ENCODE results near the gene USP47. TPM values are rescaled to one million over a fixed set of nuclear protein-coding genes. Genes with fewer than 3 reads are reported as not detected.

USP47 gene
- polyA plus RNA-seq, 10 donors, result 55.8 to 83.6 (median 68.4) TPM

GRCh38 chr11:11860103-11860979, 18.6 kb downstream of the USP47 start:
- DNase-seq, result no peak

DNA sequence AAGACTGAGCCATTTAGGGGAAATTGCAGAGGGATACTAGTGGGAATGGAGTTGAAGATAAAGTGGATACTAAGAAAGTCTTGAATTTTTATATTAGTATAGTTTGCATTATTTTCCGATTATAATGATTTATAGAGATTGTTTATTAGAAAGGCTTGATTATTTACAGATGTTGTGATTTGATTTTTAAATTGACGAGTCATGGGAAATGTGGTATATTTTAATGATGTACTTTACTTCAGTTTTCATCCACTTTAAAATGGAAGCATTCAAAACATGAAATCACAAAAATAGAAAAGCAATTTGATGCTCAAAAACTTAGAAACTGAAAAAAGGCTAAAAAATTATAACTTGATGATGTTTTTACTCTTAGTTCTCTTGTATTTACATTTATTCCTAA, 21.2 kb downstream of the USP47 start:
- no peak for DNase-seq

DNA sequence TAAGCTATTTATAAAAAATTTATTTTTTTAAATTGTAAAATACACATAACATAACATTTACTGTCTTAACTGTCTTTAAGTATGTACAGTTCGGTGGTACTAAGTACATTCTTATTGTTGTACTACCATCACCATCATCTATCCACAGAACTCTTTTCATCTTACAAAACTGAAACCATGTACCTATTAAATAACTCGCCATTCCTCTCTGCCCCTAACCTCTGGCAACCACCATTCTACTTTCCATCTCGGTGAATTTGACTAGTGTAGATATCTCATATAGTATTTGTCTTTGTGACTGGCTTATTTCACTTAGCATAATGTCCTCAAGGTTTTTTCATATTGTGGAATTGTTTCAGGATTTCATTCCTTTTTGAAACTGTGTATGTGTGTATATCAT, 22.6 kb downstream of the USP47 start:
- no peak for DNase-seq

DNA sequence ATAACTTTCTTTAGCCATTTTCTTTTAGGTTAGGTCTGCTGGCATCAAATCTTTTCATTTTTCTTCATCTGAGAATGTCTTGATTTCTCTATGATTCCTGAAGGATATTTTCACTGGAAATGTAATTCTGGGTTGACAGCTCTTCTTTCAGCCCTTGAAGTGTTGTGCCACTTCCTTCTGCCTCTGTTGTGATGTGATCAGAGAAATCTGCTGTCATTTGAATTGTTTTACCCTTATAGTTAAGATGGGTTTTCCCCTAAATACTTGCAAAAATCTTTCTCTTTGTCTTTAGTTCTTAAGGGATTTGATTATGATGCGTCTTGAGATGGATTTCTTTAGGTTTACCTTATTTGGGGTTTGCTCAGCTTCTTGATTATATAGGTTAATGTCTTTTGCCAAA, 23.0 kb downstream of the USP47 start:
- DNase-seq, result no peak

DNA sequence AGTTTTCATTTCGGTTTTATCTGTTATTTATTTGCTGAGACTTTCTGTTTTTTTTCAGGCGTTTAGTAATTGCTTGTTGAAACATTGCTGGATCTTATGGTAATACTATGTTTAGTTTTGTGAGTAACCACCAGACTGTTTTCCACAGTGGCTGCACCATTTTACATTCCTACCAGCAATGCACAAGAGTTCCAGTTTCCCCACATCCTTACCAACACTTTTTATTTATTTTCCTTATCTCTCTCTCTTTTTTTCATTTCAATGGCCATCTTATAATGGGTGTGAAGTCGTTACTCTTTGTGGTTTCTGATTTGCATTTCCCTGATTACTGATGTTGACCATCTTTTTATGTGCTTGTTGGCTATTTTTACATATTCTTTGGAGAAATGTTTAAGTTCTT, 23.7 kb downstream of the USP47 start:
- DNase-seq, result no peak

DNA sequence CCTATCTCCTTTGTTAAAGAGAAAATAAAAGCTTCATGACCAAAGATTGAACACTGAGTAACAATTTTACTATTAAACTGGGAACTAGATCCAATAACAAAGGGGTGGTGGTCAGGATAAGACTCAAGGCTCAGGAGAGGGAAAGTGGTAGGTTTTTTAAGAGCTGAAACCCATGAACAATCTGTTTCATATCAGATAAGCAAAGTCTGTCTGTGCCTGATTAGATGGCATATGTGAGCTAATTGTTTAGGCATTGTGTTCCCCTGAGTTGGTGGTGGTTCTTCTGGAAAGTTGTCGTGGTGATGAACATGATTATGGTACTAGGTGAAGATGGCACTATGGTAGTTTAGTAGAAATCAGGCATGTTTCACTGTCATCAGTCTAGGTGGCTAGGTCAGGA, 24.4 kb downstream of the USP47 start:
- no peak for DNase-seq

DNA sequence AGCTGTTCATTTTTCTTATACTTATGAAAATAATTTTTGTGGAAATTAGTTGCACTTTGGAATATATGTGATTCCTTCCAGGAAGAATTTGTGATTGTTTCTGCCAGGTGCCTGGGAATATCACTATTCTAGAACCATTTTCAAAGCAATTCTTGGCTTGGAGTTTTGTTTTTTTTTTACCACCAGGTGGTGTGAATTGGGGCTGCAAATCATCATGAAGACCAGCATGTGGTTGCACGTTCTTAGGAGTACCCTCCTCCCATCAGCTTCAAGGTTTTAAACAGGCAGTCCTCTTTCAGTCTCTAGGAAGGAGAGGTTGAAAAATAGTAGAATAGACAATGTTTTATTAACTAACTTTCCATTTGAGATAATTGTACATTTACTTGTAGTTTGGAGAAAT, 25.9 kb downstream of the USP47 start:
- no peak for DNase-seq

GRCh38 chr11:11871991-11872401, 30.2 kb downstream of the USP47 start:
- peak in 1 of 3 donors; percentile 12 for DNase-seq

GRCh38 chr11:11876458-11876857, 34.7 kb downstream of the USP47 start:
- no peak for DNase-seq

- DNase-seq, result no peak
These were observed 38.4 kb downstream of the USP47 start for GRCh38 chr11:11880179-11880578.

DNA sequence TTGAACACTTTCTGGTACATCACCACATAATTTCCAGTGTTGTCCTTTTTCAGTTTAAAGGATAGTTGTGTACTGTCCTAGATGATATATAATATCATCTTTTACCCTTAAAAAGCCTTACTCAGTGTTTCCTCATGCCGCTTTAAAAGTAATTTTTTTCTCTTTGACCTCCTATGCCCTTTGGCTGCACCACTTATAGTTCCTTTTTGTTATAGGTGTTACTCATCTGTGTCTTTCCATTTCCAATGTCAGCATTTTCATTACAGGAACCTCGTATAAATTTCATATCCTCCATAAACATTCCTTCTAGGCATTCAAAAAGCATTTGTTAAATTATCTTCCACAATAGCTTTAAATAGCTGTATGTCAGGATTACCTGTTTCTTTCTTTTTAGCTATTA, 40.8 kb downstream of the USP47 start:
- no peak for DNase-seq

DNA sequence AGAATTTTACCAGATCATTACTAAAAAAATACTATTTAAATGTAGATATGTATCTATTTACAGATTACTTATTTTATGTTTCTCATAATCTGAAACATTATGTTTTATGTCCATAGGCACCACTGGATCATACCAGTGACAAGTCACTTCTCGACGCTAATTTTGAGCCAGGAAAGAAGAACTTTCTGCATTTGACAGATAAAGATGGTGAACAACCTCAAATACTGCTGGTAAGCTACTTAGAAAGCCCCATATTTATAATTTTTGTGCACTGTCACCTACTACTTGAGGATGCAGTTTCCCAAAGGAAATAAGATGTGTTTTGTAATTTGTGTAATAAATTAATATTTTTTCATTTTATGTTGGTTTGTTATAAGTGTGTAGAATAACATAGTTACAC, 42.6 kb downstream of the USP47 start:
- DNase-seq, result no peak

GRCh38 chr11:11884774-11885481, 43.2 kb downstream of the USP47 start:
- DNase-seq, result no peak

DNA sequence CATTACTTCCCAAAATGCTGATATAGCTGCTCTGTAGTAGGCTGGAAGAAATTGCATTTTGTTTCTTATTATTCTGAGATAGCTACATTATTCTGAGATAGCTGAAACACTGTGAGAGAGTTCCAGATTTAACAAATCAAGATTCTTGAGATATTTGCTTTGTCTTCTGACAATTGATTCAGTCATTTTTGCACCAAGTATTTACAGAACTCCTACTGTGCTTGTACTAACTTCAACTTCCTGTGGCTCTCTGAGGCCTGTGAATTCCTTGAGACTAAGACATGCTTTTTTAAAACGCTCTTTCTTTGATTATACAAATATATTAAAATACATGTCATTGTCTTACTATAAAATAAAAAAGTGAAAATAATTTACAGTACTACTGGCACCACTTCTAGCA, 52.7 kb downstream of the USP47 start:
- no peak for DNase-seq

DNA sequence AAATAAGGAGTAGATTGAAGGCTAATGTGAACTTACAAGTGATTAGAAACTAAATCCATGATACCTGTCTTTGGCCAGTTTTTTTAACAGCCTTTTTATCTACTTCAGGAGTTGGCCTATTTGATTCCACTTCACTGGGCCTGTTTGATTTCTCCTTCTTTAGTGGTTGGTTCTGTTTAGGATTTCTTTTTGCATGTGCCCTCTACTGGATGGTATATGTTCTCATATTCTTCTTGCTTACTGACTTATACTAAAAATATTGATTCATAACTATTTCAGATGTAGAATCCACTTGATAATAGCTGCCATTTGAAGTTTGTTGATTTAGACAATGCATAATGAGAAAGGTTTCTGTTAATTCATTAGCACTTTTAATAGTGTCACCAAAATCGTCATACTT, 53.9 kb downstream of the USP47 start:
- DNase-seq, result no peak

DNA sequence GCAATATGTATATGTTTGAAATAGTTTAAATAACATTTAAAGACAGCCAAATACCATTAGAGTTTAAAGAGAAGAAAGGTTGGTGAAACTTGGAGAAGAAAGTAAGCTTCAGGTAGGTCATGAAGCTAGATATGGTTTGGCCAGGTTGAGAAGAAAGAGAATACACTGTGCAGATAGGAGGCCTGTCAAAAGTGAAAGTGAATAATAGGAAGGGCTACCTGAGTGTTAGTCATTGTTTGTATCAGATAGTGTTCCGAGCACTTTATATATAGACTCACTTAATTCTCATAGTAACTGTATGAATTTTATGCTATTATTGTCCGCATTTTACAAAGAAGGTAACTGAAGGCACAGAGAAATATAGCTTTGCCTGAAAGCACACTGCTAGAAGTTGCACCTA, 56.9 kb downstream of the USP47 start:
- DNase-seq, result no peak

DNA sequence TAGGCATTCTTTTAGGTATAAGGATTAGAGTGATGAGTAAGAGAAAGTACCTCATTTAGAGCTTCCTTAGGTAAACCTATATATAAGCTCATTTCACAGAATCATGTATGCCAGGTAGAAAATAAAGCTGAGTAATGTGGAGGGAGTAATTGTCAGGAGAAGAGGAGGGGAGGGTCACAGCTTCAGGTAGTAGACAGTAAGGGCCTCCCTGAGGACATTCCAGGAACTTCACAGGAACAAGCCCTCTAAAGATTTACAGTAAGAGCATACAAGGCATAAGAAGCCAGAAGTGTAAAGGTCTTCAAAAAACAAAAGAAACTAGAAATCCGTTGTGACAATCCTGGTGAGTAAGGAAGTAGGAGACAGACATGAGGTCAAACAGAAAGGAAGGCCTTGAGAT, 57.6 kb downstream of the USP47 start:
- DNase-seq, result no peak

DNA sequence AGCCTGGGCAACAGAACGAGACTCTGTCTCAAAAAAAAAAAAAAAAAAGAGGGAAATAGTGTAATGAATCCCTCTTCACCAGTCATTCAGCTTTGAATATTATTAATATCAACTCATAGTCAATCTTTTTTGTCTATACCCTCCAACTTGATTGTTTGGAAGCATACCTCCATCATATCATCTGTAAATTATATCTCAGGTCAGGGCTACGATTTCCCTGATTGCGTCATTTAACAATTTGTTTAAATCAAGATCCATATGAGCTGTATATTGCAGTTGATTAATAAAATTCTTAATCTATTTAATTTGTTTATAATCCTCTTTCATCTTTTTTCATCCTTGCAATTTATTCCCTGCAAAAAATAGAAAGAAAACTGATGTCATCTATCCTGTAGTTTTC, 60.2 kb downstream of the USP47 start:
- DNase-seq, result no peak

DNA sequence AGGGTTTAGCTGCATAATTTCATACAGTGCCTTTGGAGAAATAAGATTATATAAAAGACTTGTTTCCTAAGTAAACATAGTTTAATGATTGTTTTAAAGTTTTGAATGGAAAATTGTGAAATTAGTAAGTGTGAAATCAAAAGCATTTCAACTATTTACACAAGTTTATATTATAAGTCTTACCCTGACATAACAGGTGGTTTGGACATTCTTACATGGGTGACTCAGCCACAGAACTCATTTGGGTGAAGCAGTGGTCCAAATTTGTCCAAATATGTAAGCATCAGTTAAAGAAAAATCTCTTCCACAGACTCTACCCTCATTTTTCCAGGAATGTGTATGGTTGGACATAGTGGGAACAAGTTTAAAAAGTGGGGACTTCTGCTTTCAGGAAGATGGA, 68.0 kb downstream of the USP47 start:
- DNase-seq, result peak in 1 of 3 donors; percentile 29

- no peak for DNase-seq
These were observed 68.8 kb downstream of the USP47 start for GRCh38 chr11:11910541-11910940.

DNA sequence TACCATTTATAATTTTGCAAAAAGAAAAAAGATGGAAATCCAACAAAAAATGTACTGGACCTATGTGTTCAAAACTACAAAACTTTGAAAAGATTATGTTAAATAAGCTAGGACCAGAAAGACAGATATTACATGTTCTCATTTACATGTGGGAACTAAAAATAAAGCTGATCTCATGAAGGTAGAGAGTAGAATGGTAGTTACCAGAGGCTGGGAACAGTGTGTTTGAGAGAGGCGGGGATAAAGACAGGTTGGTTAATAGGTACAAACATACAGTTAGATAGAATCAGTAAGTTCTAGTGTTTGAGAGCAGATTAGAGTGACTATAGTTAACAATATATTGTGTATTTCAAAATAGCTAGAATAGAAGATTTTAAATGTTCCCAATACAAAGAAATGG, 71.6 kb downstream of the USP47 start:
- DNase-seq, result no peak

DNA sequence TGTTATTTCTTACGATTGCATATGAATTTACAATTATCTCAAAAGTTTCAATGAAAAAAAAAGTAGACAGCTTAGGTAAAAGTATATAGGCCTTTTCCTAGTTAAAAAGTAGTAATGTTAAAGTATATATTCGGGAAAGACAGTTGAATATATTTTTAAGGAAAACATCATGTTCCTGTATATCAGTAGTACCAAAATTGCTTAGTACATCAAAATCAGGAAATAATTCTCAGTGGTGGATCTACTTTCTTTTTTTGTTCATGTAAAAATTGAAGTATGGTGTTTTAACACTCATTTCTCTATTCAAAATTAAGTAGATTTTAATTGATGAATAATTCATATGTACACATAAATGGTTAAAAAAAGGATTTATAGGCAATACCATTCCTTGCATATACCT, 73.9 kb downstream of the USP47 start:
- no peak for DNase-seq

DNA sequence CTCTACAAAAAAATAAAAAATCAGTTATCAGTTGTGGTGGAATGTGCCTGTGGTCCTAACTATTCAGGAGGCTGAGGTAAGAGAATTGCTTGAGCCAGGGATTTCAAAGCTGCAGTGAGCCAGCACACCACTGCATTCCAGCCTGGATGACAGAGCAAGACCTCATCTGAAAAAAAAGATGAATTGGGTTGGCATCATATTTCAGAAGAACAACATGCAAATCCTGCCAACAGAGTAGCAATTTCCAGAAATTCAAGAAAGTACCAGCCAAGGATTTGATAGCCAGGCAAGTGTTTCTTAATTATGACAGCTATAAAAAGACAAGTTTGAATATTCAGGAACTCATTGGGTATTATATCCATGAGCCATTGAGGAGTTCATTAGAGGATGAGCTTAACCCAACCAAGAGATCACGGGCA, 75.2 kb downstream of the USP47 start:
- peak in 1 of 3 donors; percentile 49 for DNase-seq
